H1 (cell line): ENCODE measurements around the gene ETS1. TPM values are rescaled to one million over a fixed set of nuclear protein-coding genes. Genes with fewer than 3 reads are reported as not detected.

Experiments
- CTCF ChIA-PET: fragments of 300-600 bp; sonication (Branson Sonifier 250); formaldehyde crosslinking; loops from one replicate; lab custom pipeline; 2021; ENCODE audit not compliant: partially characterized antibody; lab: Charles Lee
- POLR2A ChIA-PET: fragments of 300-600 bp; sonication (Branson Sonifier 250); formaldehyde crosslinking; loops from one replicate; lab custom pipeline; 2021; ENCODE audit warnings: inconsistent platforms; ENCODE audit not compliant: partially characterized antibody; lab: Charles Lee
- DNase-seq, 2 experiments: peaks; one replicate each; pipeline versions ENCODE4 v3.0.0 to v3.0.0-alpha.2; 2010 to 2022; ENCODE audit warnings: low spot score in 2 of 2, low read depth in 1 of 2, mixed read lengths in 1 of 2
- FAIRE-seq: peaks from 2 replicates; lab custom pipeline; 2011; peaks lifted over from hg19 to GRCh38; lab: Jason Lieb, UNC
- H2AFZ ChIP-seq: 2 replicates; pipeline ENCODE4 v1.8.1; 2012; ENCODE audit warnings: low read length, inconsistent platforms
- H2AK5ac ChIP-seq: 2 replicates; pipeline ENCODE4 v1.6.1; 2013; ENCODE audit warnings: low read depth, low read length
- H2BK120ac ChIP-seq: replicated peaks from 2 replicates; pipeline ENCODE3; 2013; ENCODE audit warnings: low read depth, low read length, inconsistent platforms
- H2BK12ac ChIP-seq: 2 replicates; pipeline ENCODE4 v1.6.1; 2013; ENCODE audit warnings: low read depth, low read length
- H2BK15ac ChIP-seq: 2 replicates; pipeline ENCODE4 v1.6.1; 2013; ENCODE audit warnings: low read length
- H2BK20ac ChIP-seq: 2 replicates; pipeline ENCODE4 v1.6.1; 2013; ENCODE audit warnings: low read length
- H2BK5ac ChIP-seq: 2 replicates; pipeline ENCODE4 v1.6.1; 2013; ENCODE audit warnings: low read depth, low read length
- H3K14ac ChIP-seq: 2 replicates; pipeline ENCODE4 v1.6.1; 2013; ENCODE audit warnings: inconsistent platforms; ENCODE audit not compliant: insufficient read length
- H3K18ac ChIP-seq: 2 replicates; pipeline ENCODE4 v1.6.1; 2013; ENCODE audit warnings: low read length; ENCODE audit errors: extremely low read depth
- H3K23ac ChIP-seq: 2 replicates; pipeline ENCODE4 v1.6.1; 2013; ENCODE audit warnings: inconsistent platforms; ENCODE audit not compliant: insufficient read length
- H3K23me2 ChIP-seq: 2 replicates; pipeline ENCODE4 v1.6.1; 2013; ENCODE audit warnings: low read depth, low read length
- H3K27ac ChIP-seq: 2 replicates; pipeline ENCODE4 v1.6.1; 2011; ENCODE audit warnings: low read depth, low read length, inconsistent platforms
- H3K27me3 ChIP-seq, 4 experiments: replicated peaks in 1 of 4; 1 replicate in 1 of 4; 2 replicates in 3 of 4; pipeline versions ENCODE4 v1.6.1 to v1.8.1; 2011 to 2013; ENCODE audit warnings: low read length in 3 of 4, mild to moderate bottlenecking in 3 of 4, inconsistent platforms in 2 of 4, mixed read lengths in 2 of 4, moderate library complexity in 1 of 4; ENCODE audit not compliant: control insufficient read depth in 3 of 4, insufficient read depth in 3 of 4; ENCODE audit errors: extremely low read depth in 1 of 4
- H3K36me3 ChIP-seq, 4 experiments: 2 replicates each; pipeline versions ENCODE4 v1.6.1 to v1.8.1; 2011 to 2013; ENCODE audit warnings: mild to moderate bottlenecking in 4 of 4, low read length in 3 of 4, moderate library complexity in 2 of 4, control low read depth in 1 of 4, inconsistent platforms in 1 of 4; ENCODE audit not compliant: insufficient read depth in 4 of 4, control insufficient read depth in 2 of 4
- H3K4ac ChIP-seq: replicated peaks from 2 replicates; pipeline ENCODE3; 2013; ENCODE audit warnings: low read length, low read depth, mixed read lengths, inconsistent platforms; ENCODE audit not compliant: insufficient read length
- H3K4me1 ChIP-seq, 4 experiments: replicated peaks in 1 of 4; 1 replicate in 1 of 4; 2 replicates in 3 of 4; pipeline versions ENCODE4 v1.6.1 to v1.8.1; 2011 to 2013; ENCODE audit warnings: low read length in 3 of 4, inconsistent platforms in 2 of 4, mixed read lengths in 1 of 4; ENCODE audit not compliant: insufficient read depth in 4 of 4, control insufficient read depth in 3 of 4
- H3K4me2 ChIP-seq, 2 experiments: 2 replicates each; pipeline versions ENCODE4 v1.6.1 to v1.8.1; 2011 to 2013; ENCODE audit warnings: low read depth in 2 of 2, low read length in 2 of 2, control low read depth in 1 of 2, inconsistent platforms in 1 of 2, mild to moderate bottlenecking in 1 of 2; ENCODE audit not compliant: insufficient read depth in 1 of 2
- H3K4me3 ChIP-seq, 4 experiments: fragments of 200-600, 300-600 bp in 1 of 4; sonication (generic), shearing (Covaris generic), sonication (Bioruptor Twin) in 1 of 4; 2 replicates each; pipeline versions ENCODE4 v1.5.1 to v1.8.1; 2011 to 2016; ENCODE audit warnings: low read length in 4 of 4, low read depth in 3 of 4, control low read depth in 2 of 4, inconsistent platforms in 2 of 4, mild to moderate bottlenecking in 2 of 4, mixed read lengths in 1 of 4, moderate library complexity in 1 of 4; ENCODE audit not compliant: insufficient read depth in 2 of 4; ENCODE audit errors: extremely low read depth in 1 of 4
- H3K56ac ChIP-seq: replicated peaks from 2 replicates; pipeline ENCODE3; 2013; ENCODE audit warnings: low read depth, mild to moderate bottlenecking, mixed read lengths, low read length, inconsistent platforms; ENCODE audit not compliant: insufficient read length
- H3K79me1 ChIP-seq: 2 replicates; pipeline ENCODE4 v1.6.1; 2013; ENCODE audit warnings: low read depth, low read length, control low read depth
- H3K79me2 ChIP-seq, 2 experiments: 2 replicates each; pipeline versions ENCODE4 v1.6.1 to v1.8.1; 2012 to 2013; ENCODE audit warnings: low read length in 2 of 2, mild to moderate bottlenecking in 2 of 2, inconsistent platforms in 1 of 2; ENCODE audit not compliant: insufficient read depth in 2 of 2, control insufficient read depth in 1 of 2
- H3K9ac ChIP-seq, 4 experiments: replicated peaks in 1 of 4; 1 replicate in 1 of 4; 2 replicates in 3 of 4; pipeline versions ENCODE4 v1.6.1 to v1.8.1; 2011 to 2013; ENCODE audit warnings: low read depth in 3 of 4, low read length in 3 of 4, control low read depth in 2 of 4, mild to moderate bottlenecking in 2 of 4, moderate library complexity in 2 of 4, inconsistent platforms in 1 of 4; ENCODE audit errors: extremely low read depth in 1 of 4
- H3K9me3 ChIP-seq, 2 experiments: 2 replicates each; pipeline versions ENCODE4 v1.6.1 to v1.8.1; 2012 to 2013; ENCODE audit warnings: mild to moderate bottlenecking in 2 of 2, moderate library complexity in 2 of 2, control low read depth in 1 of 2, inconsistent platforms in 1 of 2, low read depth in 1 of 2, low read length in 1 of 2, mixed read lengths in 1 of 2; ENCODE audit not compliant: insufficient read depth in 2 of 2
- H4K20me1 ChIP-seq, 2 experiments: replicated peaks in 1 of 2; 2 replicates each; pipeline versions ENCODE3 to v1.8.1; 2011 to 2013; ENCODE audit warnings: inconsistent platforms in 2 of 2, low read length in 2 of 2, mild to moderate bottlenecking in 1 of 2; ENCODE audit not compliant: insufficient read depth in 2 of 2, control insufficient read depth in 1 of 2
- H4K5ac ChIP-seq: 2 replicates; pipeline ENCODE4 v1.6.1; 2013; ENCODE audit warnings: low read length, low read depth, mixed read lengths, inconsistent platforms; ENCODE audit not compliant: insufficient read length
- H4K8ac ChIP-seq: 2 replicates; pipeline ENCODE4 v1.8.0; 2013; ENCODE audit warnings: mild to moderate bottlenecking, moderate library complexity, low read length, inconsistent platforms; ENCODE audit not compliant: insufficient read depth; ENCODE audit errors: extremely low read depth
- H4K91ac ChIP-seq: replicated peaks from 2 replicates; pipeline ENCODE3; 2013; ENCODE audit warnings: low read length, mixed read lengths, inconsistent platforms; ENCODE audit not compliant: insufficient read length
- BRCA1 ChIP-seq: IDR thresholded peaks from 2 replicates; pipeline ENCODE4 v1.6.1; 2012; ENCODE audit warnings: low read depth, low read length, improper control_type of control experiment
- CREB1 ChIP-seq: IDR thresholded peaks from 2 replicates; pipeline ENCODE4 v1.6.1; 2012; ENCODE audit warnings: inconsistent platforms
- EP300 ChIP-seq, 2 experiments: IDR thresholded peaks; 1 replicate in 1 of 2; 2 replicates in 1 of 2; pipeline ENCODE4 v1.6.1; 2011 to 2012; ENCODE audit warnings: low read depth in 2 of 2, low read length in 2 of 2, mild to moderate bottlenecking in 2 of 2, borderline replicate concordance in 1 of 2, inconsistent platforms in 1 of 2, moderate library complexity in 1 of 2
- NRF1 ChIP-seq: IDR thresholded peaks from 2 replicates; pipeline ENCODE4 v1.6.1; 2011; ENCODE audit warnings: mild to moderate bottlenecking, low read depth, low read length, improper control_type of control experiment
- POU5F1 ChIP-seq: IDR thresholded peaks from 2 replicates; pipeline ENCODE4 v1.6.1; 2011; ENCODE audit warnings: low read depth, mild to moderate bottlenecking, low read length, moderate library complexity
- RNF2 ChIP-seq: fragments of 200-900, 300-1000 bp; sonication (generic); IDR thresholded peaks from 2 replicates; pipeline ENCODE4 v1.7.1; 2016; ENCODE audit warnings: borderline replicate concordance, low read depth, mild to moderate bottlenecking, antibody characterized with exemption, low read length; ENCODE audit not compliant: poor library complexity, severe bottlenecking; ENCODE audit errors: missing control alignments
- SUZ12 ChIP-seq: fragments of 200-600 bp; sonication (generic); IDR thresholded peaks from 2 replicates; pipeline ENCODE4 v1.6.1; 2012; ENCODE audit warnings: mild to moderate bottlenecking, inconsistent platforms, low read length, moderate library complexity, mixed read lengths
- TBP ChIP-seq: IDR thresholded peaks from 2 replicates; pipeline ENCODE4 v1.6.1; 2011; ENCODE audit warnings: low read depth, low read length, improper control_type of control experiment
- YY1 ChIP-seq: IDR thresholded peaks from 2 replicates; pipeline ENCODE4 v1.6.1; 2011; ENCODE audit warnings: low read depth, mild to moderate bottlenecking, low read length
- ZNF274 ChIP-seq: IDR thresholded peaks from 2 replicates; pipeline ENCODE4 v1.7.0; 2012; ENCODE audit warnings: low read length, borderline replicate concordance; ENCODE audit errors: extremely low read depth
- WGBS, 2 experiments: shearing (Covaris generic) in 1 of 2; methylation state at CpG; one replicate each; pipeline versions ENCODE4 v1.1.6 to v1.1.7; 2013 to 2015; ENCODE audit warnings: low lambda C conversion rate in 2 of 2, mixed read lengths in 2 of 2, inconsistent platforms in 1 of 2, low coverage in 1 of 2, missing lambda C conversion rate in 1 of 2; ENCODE audit not compliant: insufficient replicate concordance in 2 of 2, insufficient coverage in 1 of 2, insufficient read length in 1 of 2; ENCODE audit errors: extremely low coverage in 1 of 2, missing lambda C conversion rate in 1 of 2; 5-methylcytosine and 5-hydroxymethylcytosine counted together
- polyA plus RNA-seq, 7 experiments: library from polyadenylated mRNA; depleted of rRNA in 3 of 7; stranded (reverse) in 5 of 7; unstranded in 2 of 7; fragments of >200 nt in 5 of 7; fragments of 200-250 nt in 2 of 7; gene quantifications; 1 replicate in 5 of 7; 2 replicates in 1 of 7; 4 replicates in 1 of 7; pipeline versions ENCODE4 v1.2.1 to v1.2.3, GENCODE V29; 2011 to 2013; ENCODE audit warnings: missing spikeins in 2 of 7, mixed read lengths in 2 of 7
- total RNA-seq: library from RNA; stranded (reverse); fragmentation: NEBNext Ultra II Directional; extraction: Animal tissue kit (Norgen Biotek cat#: 25700); gene quantifications from 2 replicates; pipeline ENCODE4 v1.2.1, GENCODE V29; 2021

ETS1 gene
- total and polyA plus RNA-seq, 2 of the 8 experiments (the other 6 are each of a cell fraction or from before 2014, with no cell fraction given) = 10.0 to 35.3 TPM

- no peak overlapping the region for H3K14ac ChIP-seq
- H3K4me2 ChIP-seq = no peak overlapping the region
- H3K18ac ChIP-seq = no peak overlapping the region
- H3K23ac ChIP-seq = no peak overlapping the region
- no peak overlapping the region for H2BK120ac ChIP-seq
- H3K56ac ChIP-seq = no peak overlapping the region
- no peak overlapping the region for H4K8ac ChIP-seq
- H3K79me2 ChIP-seq = no peaks in the 10 kb centered on the region
- H4K5ac ChIP-seq = no peak overlapping the region
- no peak overlapping the region for H3K27ac ChIP-seq
- FAIRE-seq = no peak
- POLR2A ChIA-PET = no interaction called here
- no peaks in the 10 kb centered on the region for H3K27me3 ChIP-seq
- H3K9ac ChIP-seq = no peak overlapping the region
- CTCF ChIA-PET = interaction anchor here (1.7 kb wide), 1 partner anchor 29 kb away, joined by 3 read pairs; no protein-coding TSS in a partner anchor
- H4K20me1 ChIP-seq = no peaks in the 10 kb centered on the region
- H3K4me3 ChIP-seq = no peak overlapping the region
- no peak overlapping the region for H2BK12ac ChIP-seq
- no peak overlapping the region for H2BK5ac ChIP-seq
- no peak overlapping the region for H4K91ac ChIP-seq
- no peak overlapping the region for H3K4ac ChIP-seq
- 88% methylated on average over 21 of the region's 21 CpGs; no CpG with 5 or more reads in 1 of the 2 experiments for WGBS, 2 experiments
- H2BK15ac ChIP-seq = no peak overlapping the region
- no peak overlapping the region for H2AFZ ChIP-seq
- no peak overlapping the region for H2AK5ac ChIP-seq
- H3K9me3 ChIP-seq = no peaks in the 10 kb centered on the region
- DNase-seq = no peak
- TF ChIP-seq SUZ12 (no peak), EP300 (IDR thresholded peaks at IDR 0.05; ENCODE audit: borderline replicate concordance in 1 of 2, low read depth in 2 of 2, low read length in 2 of 2) (no peak), POU5F1 (no peak), YY1 (no peak), TBP (no peak), ZNF274 (no peak), CREB1 (no peak), RNF2 (no peak), BRCA1 (no peak), NRF1 (no peak)
- H3K36me3 ChIP-seq = no peaks in the 10 kb centered on the region
- H3K23me2 ChIP-seq = no peaks in the 10 kb centered on the region
- no peaks in the 10 kb centered on the region for H3K79me1 ChIP-seq
- H2BK20ac ChIP-seq = no peak overlapping the region
- H3K4me1 ChIP-seq = peaks cover 0 to 3% (median 0%) of the 10 kb centered on the region in 4 experiments; a peak in 1 of 7 replicates
These were observed 136.3 kb downstream of the ETS1 start for GRCh38 chr11:128450882-128451651.
